Measurements from ENCODE around the gene TYSND1. TPM values are rescaled to one million over a fixed set of nuclear protein-coding genes. Genes with fewer than 3 reads are reported as not detected.

Gene TYSND1
- total and polyA plus RNA-seq, 2 of the 13 experiments (the other 11 are each of a cell fraction or from before 2014, with no cell fraction given) = 3.3 to 8.9 TPM

DNA sequence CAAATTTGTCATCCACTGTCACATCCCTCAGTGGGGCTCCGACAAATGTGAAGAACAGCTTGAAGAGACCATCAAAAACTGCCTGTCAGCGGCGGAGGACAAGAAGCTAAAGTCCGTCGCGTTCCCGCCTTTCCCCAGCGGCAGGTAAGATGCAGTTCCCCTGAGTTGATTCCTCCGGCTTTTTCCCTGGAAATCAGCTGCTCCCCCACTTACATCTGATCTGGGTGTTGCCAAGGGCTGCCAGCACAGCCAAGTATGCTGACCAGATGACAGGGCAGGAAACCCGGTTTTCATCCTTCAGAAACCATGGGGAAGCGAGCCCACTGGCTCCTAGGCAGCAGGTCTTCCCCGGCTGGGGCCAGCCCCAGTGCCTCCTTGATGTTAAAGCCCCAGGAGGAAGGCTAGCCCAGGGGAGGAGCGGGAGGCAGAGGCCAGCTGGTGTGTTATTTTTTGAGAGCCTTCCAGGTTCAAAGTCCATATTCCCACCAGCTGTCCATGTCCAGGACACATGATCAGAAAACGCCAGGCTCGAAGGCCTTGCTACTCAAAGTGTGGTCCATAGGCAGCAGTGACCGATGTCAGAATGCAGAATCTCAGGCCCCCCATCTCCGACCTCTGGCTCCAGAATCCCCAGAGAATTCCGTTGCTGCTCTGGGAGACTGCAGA is 37.3 kb downstream of the TYSND1 start (continued):
- TF ChIP-seq, protein P1, sequence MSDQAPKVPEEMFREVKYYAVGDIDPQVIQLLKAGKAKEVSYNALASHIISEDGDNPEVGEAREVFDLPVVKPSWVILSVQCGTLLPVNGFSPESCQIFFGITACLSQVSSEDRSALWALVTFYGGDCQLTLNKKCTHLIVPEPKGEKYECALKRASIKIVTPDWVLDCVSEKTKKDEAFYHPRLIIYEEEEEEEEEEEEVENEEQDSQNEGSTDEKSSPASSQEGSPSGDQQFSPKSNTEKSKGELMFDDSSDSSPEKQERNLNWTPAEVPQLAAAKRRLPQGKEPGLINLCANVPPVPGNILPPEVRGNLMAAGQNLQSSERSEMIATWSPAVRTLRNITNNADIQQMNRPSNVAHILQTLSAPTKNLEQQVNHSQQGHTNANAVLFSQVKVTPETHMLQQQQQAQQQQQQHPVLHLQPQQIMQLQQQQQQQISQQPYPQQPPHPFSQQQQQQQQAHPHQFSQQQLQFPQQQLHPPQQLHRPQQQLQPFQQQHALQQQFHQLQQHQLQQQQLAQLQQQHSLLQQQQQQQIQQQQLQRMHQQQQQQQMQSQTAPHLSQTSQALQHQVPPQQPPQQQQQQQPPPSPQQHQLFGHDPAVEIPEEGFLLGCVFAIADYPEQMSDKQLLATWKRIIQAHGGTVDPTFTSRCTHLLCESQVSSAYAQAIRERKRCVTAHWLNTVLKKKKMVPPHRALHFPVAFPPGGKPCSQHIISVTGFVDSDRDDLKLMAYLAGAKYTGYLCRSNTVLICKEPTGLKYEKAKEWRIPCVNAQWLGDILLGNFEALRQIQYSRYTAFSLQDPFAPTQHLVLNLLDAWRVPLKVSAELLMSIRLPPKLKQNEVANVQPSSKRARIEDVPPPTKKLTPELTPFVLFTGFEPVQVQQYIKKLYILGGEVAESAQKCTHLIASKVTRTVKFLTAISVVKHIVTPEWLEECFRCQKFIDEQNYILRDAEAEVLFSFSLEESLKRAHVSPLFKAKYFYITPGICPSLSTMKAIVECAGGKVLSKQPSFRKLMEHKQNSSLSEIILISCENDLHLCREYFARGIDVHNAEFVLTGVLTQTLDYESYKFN (CRISPR knock-in tag; conservative IDR thresholded peaks at IDR 0.05) = peak; percentile 82
- TF ChIP-seq ZNF572 (CRISPR knock-in tag; IDR thresholded peaks at IDR 0.05) = no peak
- TF ChIP-seq, protein P2, sequence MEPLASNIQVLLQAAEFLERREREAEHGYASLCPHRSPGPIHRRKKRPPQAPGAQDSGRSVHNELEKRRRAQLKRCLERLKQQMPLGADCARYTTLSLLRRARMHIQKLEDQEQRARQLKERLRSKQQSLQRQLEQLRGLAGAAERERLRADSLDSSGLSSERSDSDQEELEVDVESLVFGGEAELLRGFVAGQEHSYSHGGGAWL (CRISPR knock-in tag; IDR thresholded peaks at IDR 0.05) = 0 out of 2 replicates have a peak, but pooled peaks have one; percentile 26
- TF ChIP-seq ZNF510 (CRISPR knock-in tag; IDR thresholded peaks at IDR 0.05; ENCODE audit: low read depth) = no peak
- no peak for TF ChIP-seq ZNF564 (CRISPR knock-in tag; IDR thresholded peaks at IDR 0.05)
- TF ChIP-seq, protein P3, sequence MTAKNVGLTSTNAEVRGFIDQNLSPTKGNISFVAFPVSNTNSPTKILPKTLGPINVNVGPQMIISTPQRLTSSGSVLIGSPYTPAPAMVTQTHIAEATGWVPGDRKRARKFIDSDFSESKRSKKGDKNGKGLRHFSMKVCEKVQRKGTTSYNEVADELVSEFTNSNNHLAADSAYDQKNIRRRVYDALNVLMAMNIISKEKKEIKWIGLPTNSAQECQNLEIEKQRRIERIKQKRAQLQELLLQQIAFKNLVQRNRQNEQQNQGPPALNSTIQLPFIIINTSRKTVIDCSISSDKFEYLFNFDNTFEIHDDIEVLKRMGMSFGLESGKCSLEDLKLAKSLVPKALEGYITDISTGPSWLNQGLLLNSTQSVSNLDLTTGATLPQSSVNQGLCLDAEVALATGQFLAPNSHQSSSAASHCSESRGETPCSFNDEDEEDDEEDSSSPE (CRISPR knock-in tag; IDR thresholded peaks at IDR 0.05) = no peak
- no peak for TF ChIP-seq TAF1 (CRISPR knock-in tag; IDR thresholded peaks at IDR 0.05)
- no peak for TF ChIP-seq NCOA5 (CRISPR knock-in tag; IDR thresholded peaks at IDR 0.05)
- no peak for TF ChIP-seq SIN3B (IDR thresholded peaks at IDR 0.05; ENCODE audit: low read length)
- TF ChIP-seq EHMT2 (IDR thresholded peaks at IDR 0.05; ENCODE audit: borderline replicate concordance, low read depth, low read length) = no peak
- TF ChIP-seq, protein P4, sequence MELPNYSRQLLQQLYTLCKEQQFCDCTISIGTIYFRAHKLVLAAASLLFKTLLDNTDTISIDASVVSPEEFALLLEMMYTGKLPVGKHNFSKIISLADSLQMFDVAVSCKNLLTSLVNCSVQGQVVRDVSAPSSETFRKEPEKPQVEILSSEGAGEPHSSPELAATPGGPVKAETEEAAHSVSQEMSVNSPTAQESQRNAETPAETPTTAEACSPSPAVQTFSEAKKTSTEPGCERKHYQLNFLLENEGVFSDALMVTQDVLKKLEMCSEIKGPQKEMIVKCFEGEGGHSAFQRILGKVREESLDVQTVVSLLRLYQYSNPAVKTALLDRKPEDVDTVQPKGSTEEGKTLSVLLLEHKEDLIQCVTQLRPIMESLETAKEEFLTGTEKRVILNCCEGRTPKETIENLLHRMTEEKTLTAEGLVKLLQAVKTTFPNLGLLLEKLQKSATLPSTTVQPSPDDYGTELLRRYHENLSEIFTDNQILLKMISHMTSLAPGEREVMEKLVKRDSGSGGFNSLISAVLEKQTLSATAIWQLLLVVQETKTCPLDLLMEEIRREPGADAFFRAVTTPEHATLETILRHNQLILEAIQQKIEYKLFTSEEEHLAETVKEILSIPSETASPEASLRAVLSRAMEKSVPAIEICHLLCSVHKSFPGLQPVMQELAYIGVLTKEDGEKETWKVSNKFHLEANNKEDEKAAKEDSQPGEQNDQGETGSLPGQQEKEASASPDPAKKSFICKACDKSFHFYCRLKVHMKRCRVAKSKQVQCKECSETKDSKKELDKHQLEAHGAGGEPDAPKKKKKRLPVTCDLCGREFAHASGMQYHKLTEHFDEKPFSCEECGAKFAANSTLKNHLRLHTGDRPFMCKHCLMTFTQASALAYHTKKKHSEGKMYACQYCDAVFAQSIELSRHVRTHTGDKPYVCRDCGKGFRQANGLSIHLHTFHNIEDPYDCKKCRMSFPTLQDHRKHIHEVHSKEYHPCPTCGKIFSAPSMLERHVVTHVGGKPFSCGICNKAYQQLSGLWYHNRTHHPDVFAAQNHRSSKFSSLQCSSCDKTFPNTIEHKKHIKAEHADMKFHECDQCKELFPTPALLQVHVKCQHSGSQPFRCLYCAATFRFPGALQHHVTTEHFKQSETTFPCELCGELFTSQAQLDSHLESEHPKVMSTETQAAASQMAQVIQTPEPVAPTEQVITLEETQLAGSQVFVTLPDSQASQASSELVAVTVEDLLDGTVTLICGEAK (IDR thresholded peaks at IDR 0.05) = no peak
- TF ChIP-seq, protein P4 (CRISPR knock-in tag; IDR thresholded peaks at IDR 0.05) = 0 out of 2 replicates have a peak, but pooled peaks have one; percentile 18
- no peak for TF ChIP-seq ZSCAN21 (CRISPR knock-in tag; IDR thresholded peaks at IDR 0.05; ENCODE audit: borderline replicate concordance)
- no peak for TF ChIP-seq DNMT3B (CRISPR knock-in tag; conservative IDR thresholded peaks at IDR 0.05)
- peak; percentile 79 for TF ChIP-seq ELF3 (CRISPR knock-in tag; IDR thresholded peaks at IDR 0.05)
- TF ChIP-seq ZBTB42 (CRISPR knock-in tag; IDR thresholded peaks at IDR 0.05) = no peak

Measured in HepG2 (cell line).